T47D (cell line): ENCODE results near the gene NPAS3.

Experiments used
- DNase-seq, 2 experiments: peaks; one replicate each; pipeline versions ENCODE4 v3.0.0 to v3.0.0-alpha.2; 2011 to 2012; ENCODE audit warnings: low read depth in 1 of 2, low spot score in 1 of 2
- JUND ChIP-seq: IDR thresholded peaks from 2 replicates; pipeline ENCODE4 v1.6.1; 2012; ENCODE audit warnings: low read depth
- in situ Hi-C: cut with HindIII; loops from 2 replicates; pipeline ENCODE4 v1.10.0; 2016; ENCODE audit warnings: low sequenced_read_pairs, low pct_unique_long_range_greater_than_20kb

Gene NPAS3

GRCh38 chr14:33800735-33801163, 862.1 kb downstream of the NPAS3 start:
- DNase-seq = no peak
- TF ChIP-seq JUND = no peak
- in situ Hi-C loops = no loop called here

DNA sequence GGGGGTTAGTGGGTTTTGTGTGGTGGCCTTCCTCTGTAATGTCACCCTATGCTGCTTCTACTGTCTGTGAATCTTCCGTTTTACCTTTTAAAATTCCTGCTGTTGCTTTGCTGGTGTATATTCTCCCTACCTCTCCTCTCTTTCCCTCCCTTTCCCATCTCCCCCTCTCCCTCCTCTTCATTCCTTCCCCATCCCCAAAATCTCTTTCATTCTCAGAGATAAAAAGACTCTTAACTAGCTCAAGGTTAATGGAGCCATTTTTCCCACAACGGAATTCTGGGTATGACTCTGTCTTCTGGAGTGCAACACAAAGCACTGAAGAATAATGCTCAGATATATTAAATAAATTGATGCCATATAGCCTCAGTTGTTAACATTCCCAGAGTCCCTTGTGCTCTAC, 864.1 kb downstream of the NPAS3 start:
- no peak for DNase-seq
- in situ Hi-C loops = no loop called here
- no peak for TF ChIP-seq JUND

- TF ChIP-seq JUND = no peak
- no peak for DNase-seq
- in situ Hi-C loops = no loop called here
Observed at GRCh38 chr14:33805593-33805992, 866.9 kb downstream of the NPAS3 start.

DNA sequence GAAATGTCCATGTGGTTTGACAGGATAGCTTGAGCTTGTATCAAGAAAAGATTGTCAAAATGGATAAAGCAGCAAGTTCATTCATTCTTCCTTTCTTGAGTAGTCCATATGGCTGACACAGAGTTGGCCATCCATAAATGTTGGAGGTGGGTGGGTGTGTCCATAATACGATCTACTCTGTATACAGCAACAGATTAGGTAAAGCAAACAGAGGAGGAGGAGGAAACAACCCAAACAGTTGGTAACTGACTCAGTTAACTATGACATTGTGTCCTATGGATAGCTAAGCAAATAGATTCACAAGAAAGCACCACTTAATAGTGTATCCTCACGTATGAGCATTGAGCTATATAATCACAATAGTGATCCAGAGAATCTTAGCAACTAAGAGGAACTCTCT, 868.2 kb downstream of the NPAS3 start:
- in situ Hi-C loops = no loop called here
- no peak for DNase-seq
- no peak for TF ChIP-seq JUND

DNA sequence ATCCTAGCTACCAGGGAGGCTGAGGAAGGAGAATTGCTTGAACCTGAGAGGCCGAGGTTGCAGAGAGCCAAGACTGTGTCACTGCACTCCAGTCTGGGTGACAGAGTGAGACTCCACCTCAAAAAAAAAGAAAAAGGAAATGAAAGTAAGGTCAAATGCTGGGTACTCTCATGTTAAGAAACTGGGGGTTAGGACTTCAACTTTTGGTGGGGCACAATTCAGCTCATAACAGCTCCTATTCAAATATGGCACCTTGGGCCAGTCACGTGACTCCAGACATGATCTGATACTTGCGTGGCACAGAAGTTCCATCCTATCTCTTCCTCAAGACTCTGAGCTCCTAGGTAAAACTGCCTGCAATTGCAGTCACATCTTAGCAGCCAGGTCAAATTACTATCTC, 869.5 kb downstream of the NPAS3 start:
- in situ Hi-C loops = no loop called here
- TF ChIP-seq JUND = no peak
- no peak for DNase-seq

DNA sequence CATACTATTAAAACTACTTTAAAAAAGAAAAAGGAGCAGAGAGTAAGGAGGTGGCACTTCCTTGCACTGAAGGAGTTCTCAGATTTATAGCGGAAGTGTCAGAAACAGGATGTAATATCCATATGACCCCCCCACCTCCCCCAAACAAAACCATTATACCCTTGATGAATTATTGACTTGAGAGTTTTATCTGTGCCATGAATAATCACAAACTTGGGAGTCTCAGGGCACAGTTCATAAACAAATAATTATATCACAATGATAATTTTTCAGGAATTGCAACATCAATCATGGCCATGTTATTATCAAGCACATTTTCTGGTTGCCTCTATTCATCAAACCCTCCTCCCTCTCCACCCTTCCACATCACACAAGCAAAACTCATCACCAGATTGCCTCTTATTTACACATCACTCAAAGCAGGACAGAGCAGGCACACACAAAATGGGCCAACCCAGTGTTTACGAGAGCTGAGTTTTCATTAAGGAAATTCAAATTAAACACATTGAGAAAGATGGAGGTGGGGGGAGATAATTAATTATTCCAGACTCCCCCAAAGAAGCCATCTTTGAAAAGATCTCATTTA, 870.8 kb downstream of the NPAS3 start:
- in situ Hi-C loops = no loop called here
- no peak for DNase-seq
- no peak for TF ChIP-seq JUND

- in situ Hi-C loops = no loop called here
- no peak for TF ChIP-seq JUND
- no peak for DNase-seq
Observed at GRCh38 chr14:33810308-33810707, 871.6 kb downstream of the NPAS3 start.

- in situ Hi-C loops = no loop called here
- no peak for DNase-seq
- no peak for TF ChIP-seq JUND
Observed at GRCh38 chr14:33811721-33812120, 873.0 kb downstream of the NPAS3 start.

- TF ChIP-seq JUND = no peak
- in situ Hi-C loops = no loop called here
Observed at GRCh38 chr14:33812181-33812580, 873.5 kb downstream of the NPAS3 start.

GRCh38 chr14:33812601-33813000, 873.9 kb downstream of the NPAS3 start:
- DNase-seq = no peak
- in situ Hi-C loops = no loop called here
- no peak for TF ChIP-seq JUND

More at GRCh38 chr14:33812181-33812580, 873.5 kb downstream of the NPAS3 start:
- DNase-seq = no peak

- in situ Hi-C loops = no loop called here
- TF ChIP-seq JUND = no peak
- DNase-seq = no peak
Observed at GRCh38 chr14:33814010-33814409, 875.3 kb downstream of the NPAS3 start.

- in situ Hi-C loops = no loop called here
- peak in 1 of 2 experiments; percentile 59 for DNase-seq
- no peak for TF ChIP-seq JUND
Observed at GRCh38 chr14:33833706-33834465, 895.2 kb downstream of the NPAS3 start.

DNA sequence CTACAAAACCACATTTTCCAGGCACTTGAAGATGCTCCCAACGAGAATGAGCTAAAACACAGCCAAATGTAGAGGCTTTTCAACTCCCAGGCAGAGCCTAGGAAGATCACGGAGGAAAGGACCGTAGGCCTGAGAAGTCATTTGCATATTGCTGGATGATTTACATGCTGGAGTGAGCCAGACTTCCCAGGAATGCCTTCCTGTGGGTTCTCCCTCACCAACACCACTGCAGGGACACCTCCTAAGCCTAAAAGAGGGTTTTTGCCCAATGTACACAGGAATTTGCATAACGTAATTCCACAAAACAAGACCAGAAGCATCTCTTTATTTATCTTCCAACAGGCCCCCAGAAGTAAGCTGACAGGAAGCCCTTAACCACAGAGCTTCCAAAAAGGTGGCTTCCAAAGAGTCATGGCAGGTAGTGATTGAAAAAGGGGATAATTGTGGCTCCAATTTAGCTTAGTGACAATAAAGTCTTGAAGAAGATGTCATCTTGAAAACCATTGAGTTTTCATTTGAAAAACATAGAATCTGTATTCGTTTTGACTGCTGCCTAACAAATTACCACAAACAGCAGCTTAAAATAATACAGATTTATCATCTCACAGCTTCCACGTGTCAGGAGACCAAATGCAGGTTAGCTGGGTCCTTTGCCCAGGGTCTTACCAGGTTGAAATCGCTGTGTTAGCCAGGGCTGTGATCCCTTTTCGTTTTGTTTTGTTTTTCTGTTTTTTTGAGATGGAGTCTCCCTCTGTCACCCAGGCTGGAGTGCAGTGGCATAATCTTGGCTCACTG, 896.0 kb downstream of the NPAS3 start:
- no peak for DNase-seq
- in situ Hi-C loops = no loop called here
- no peak for TF ChIP-seq JUND
